Panc1 (cell line): ENCODE measurements around the gene MSRB3. TPM values are rescaled to one million over a fixed set of nuclear protein-coding genes. Genes with fewer than 3 reads are reported as not detected.

ENCODE experiments used
- ATAC-seq: fragments of 200-7000 bp; cut with Tn5 transposase; 2 replicates; pipeline ENCODE4 v1.9.1; 2020; ENCODE audit warnings: mild to moderate bottlenecking, moderate library complexity
- BruUV-seq: library from RNA; stranded (reverse); fragments of 400-500 nt; replicated peaks from 2 replicates; lab custom pipeline; 2021; lab: Mats Ljungman, UMichigan
- CTCF ChIA-PET: fragments of 300-600 bp; sonication (Branson Sonifier 250); formaldehyde crosslinking; loops from one replicate; lab custom pipeline; 2022; ENCODE audit warnings: antibody characterized with exemption; lab: Charles Lee
- POLR2A ChIA-PET: fragments of 300-600 bp; sonication (Branson Sonifier 250); formaldehyde crosslinking; loops from one replicate; lab custom pipeline; 2022; ENCODE audit warnings: antibody characterized with exemption; lab: Charles Lee
- DNase-seq: peaks from one replicate; pipeline ENCODE4 v3.0.0-alpha.2; 2010; ENCODE audit warnings: low read depth, low spot score
- H3K27ac ChIP-seq: 2 replicates; pipeline ENCODE4 v1.5.1; 2011; ENCODE audit warnings: mild to moderate bottlenecking, low read length, inconsistent platforms
- H3K27me3 ChIP-seq: fragments of 200-500 bp; sonication (Bioruptor generic); 2 replicates; pipeline ENCODE4 v1.6.0; 2014; ENCODE audit warnings: low read length, inconsistent platforms; ENCODE audit not compliant: control insufficient read depth, insufficient read depth
- H3K36me3 ChIP-seq: fragments of 200-500 bp; sonication (Bioruptor generic); 2 replicates; pipeline ENCODE4 v1.5.1; 2014; ENCODE audit warnings: inconsistent platforms, mild to moderate bottlenecking, low read length, moderate library complexity; ENCODE audit not compliant: control insufficient read depth, insufficient read depth
- H3K4me1 ChIP-seq: 2 replicates; pipeline ENCODE4 v1.5.1; 2011; ENCODE audit warnings: inconsistent platforms, mild to moderate bottlenecking, low read length, moderate library complexity; ENCODE audit not compliant: control insufficient read depth, insufficient read depth
- H3K4me3 ChIP-seq, 2 experiments: 2 replicates each; pipeline ENCODE4 v1.5.1; 2011 to 2012; ENCODE audit warnings: low read depth in 2 of 2, low read length in 2 of 2, mild to moderate bottlenecking in 2 of 2, inconsistent platforms in 1 of 2, moderate library complexity in 1 of 2
- H3K9me3 ChIP-seq: fragments of 200-500 bp; sonication (Bioruptor generic); 2 replicates; pipeline ENCODE4 v1.5.1; 2014; ENCODE audit warnings: low read depth, mild to moderate bottlenecking, inconsistent platforms, low read length, moderate library complexity; ENCODE audit not compliant: control insufficient read depth, insufficient read depth
- POLR2AphosphoS5 ChIP-seq: IDR thresholded peaks from 2 replicates; pipeline ENCODE4 v1.6.1; 2012; ENCODE audit warnings: mild to moderate bottlenecking, low read depth, low read length, moderate library complexity
- SIN3A ChIP-seq: IDR thresholded peaks from 2 replicates; pipeline ENCODE4 v1.6.1; 2012; ENCODE audit warnings: low read depth, mild to moderate bottlenecking, low read length, moderate library complexity, borderline replicate concordance; ENCODE audit not compliant: insufficient read depth
- TCF7L2 ChIP-seq: IDR thresholded peaks from 2 replicates; pipeline ENCODE4 v1.6.1; 2011; ENCODE audit warnings: mild to moderate bottlenecking, low read depth, low read length, inconsistent platforms
- in situ Hi-C: cut with HindIII; loops from 2 replicates; pipeline ENCODE4 v1.10.0; 2016; ENCODE audit warnings: low sequenced_read_pairs, low pct_unique_long_range_greater_than_20kb
- intact Hi-C: fragments of 100-400 bp; cut with micrococcal nuclease; formaldehyde crosslinking; loops from one replicate; pipeline ENCODE4 v1.10.0; 2022; ENCODE audit not compliant: unreplicated experiment
- total RNA-seq: library from RNA; stranded (reverse); gene quantifications from one replicate; pipeline ENCODE4 v1.2.1, GENCODE V29; 2021; ENCODE audit not compliant: unreplicated experiment
- TF ChIP-seq, protein P1 (sequence below), 2 experiments: IDR thresholded peaks; 2 replicates each; pipeline ENCODE4 v1.6.1; 2011 to 2012; ENCODE audit warnings: low read depth in 2 of 2, control low read depth in 1 of 2, low read length in 1 of 2, mild to moderate bottlenecking in 1 of 2, moderate library complexity in 1 of 2; ENCODE audit not compliant: insufficient read depth in 1 of 2
- TF ChIP-seq, protein P2 (sequence below): fragments of 450-650 bp; IDR thresholded peaks from 2 replicates; pipeline ENCODE4 v1.5.1; 2017; ENCODE audit warnings: mild to moderate bottlenecking

MSRB3 gene
- total RNA-seq, 1 experiment from 2014 or later: 89.7 TPM

DNA sequence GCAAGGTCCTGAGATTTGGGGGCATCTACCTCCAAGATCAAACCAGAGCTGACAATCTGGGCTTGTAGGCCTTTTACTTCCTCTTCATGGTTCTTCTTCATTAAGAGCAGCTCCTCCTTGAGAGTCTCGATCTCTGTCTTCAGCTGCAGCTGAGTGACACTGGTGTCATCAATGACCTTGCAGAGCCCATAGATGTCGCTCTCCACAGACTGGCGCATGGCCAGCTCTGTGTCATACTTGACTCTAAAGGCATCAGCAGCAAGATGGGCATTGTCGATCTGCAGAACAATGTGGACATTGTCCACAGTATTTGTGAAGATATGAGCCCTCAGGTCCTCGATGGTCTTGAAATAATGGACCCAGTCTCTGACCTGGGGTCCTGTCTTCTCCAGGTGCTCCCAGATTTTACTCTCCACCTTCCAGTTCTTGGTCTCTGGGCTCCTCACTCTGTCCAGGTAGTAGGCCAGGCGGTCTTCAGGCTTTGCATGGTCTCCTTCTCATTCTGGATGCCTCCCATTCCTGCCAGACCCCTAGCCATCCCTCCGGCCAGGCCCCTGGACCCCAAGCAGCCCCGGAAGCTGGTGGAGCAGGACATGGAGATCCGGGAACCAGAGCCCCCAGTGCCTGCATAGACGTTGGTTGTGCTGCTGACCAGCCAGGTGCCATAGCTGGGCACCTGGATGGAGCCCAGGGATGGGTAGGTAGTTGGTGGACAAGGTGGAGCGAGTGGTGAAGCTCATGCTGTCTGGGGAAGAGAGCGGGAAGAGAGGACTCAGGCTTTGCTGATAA, 141.0 kb downstream of the MSRB3 start:
- Histone ChIP-seq H3K27me3 (no peaks in the 10 kb centered on the region), H3K9me3 (peaks cover 4% of the 10 kb centered on the region; the same call in 1 of the 2 replicates), H3K4me3 (no peak overlapping the region), H3K36me3 (no peaks in the 10 kb centered on the region), H3K27ac (no peak overlapping the region), H3K4me1 (no peaks in the 10 kb centered on the region)
- BruUV-seq: no TSS peak
- ATAC-seq (no peak), DNase-seq (no peak)
- intact Hi-C loops (no loop called here), in situ Hi-C loops (no loop called here)
- TF ChIP-seq POLR2AphosphoS5 (no peak), SIN3A (no peak), TCF7L2 (no peak)
- TF ChIP-seq, protein P1, sequence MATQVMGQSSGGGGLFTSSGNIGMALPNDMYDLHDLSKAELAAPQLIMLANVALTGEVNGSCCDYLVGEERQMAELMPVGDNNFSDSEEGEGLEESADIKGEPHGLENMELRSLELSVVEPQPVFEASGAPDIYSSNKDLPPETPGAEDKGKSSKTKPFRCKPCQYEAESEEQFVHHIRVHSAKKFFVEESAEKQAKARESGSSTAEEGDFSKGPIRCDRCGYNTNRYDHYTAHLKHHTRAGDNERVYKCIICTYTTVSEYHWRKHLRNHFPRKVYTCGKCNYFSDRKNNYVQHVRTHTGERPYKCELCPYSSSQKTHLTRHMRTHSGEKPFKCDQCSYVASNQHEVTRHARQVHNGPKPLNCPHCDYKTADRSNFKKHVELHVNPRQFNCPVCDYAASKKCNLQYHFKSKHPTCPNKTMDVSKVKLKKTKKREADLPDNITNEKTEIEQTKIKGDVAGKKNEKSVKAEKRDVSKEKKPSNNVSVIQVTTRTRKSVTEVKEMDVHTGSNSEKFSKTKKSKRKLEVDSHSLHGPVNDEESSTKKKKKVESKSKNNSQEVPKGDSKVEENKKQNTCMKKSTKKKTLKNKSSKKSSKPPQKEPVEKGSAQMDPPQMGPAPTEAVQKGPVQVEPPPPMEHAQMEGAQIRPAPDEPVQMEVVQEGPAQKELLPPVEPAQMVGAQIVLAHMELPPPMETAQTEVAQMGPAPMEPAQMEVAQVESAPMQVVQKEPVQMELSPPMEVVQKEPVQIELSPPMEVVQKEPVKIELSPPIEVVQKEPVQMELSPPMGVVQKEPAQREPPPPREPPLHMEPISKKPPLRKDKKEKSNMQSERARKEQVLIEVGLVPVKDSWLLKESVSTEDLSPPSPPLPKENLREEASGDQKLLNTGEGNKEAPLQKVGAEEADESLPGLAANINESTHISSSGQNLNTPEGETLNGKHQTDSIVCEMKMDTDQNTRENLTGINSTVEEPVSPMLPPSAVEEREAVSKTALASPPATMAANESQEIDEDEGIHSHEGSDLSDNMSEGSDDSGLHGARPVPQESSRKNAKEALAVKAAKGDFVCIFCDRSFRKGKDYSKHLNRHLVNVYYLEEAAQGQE (IDR thresholded peaks at IDR 0.05; ENCODE audit: insufficient read depth in 1 of 2, low read depth in 2 of 2, low read length in 1 of 2): no peak
- TF ChIP-seq, protein P2, sequence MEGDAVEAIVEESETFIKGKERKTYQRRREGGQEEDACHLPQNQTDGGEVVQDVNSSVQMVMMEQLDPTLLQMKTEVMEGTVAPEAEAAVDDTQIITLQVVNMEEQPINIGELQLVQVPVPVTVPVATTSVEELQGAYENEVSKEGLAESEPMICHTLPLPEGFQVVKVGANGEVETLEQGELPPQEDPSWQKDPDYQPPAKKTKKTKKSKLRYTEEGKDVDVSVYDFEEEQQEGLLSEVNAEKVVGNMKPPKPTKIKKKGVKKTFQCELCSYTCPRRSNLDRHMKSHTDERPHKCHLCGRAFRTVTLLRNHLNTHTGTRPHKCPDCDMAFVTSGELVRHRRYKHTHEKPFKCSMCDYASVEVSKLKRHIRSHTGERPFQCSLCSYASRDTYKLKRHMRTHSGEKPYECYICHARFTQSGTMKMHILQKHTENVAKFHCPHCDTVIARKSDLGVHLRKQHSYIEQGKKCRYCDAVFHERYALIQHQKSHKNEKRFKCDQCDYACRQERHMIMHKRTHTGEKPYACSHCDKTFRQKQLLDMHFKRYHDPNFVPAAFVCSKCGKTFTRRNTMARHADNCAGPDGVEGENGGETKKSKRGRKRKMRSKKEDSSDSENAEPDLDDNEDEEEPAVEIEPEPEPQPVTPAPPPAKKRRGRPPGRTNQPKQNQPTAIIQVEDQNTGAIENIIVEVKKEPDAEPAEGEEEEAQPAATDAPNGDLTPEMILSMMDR: no peak
- ChIA-PET CTCF (no interaction called here), POLR2A (interaction anchor here (0.6 to 0.7 kb wide), 2 partner anchors 30 to 404 kb away, joined by 3 to 5 read pairs; no protein-coding TSS in a partner anchor)

GRCh38 chr12:65420941-65421340, 142.5 kb downstream of the MSRB3 start:
- no TSS peak for BruUV-seq
- Histone ChIP-seq H3K9me3 (peaks cover 4% of the 10 kb centered on the region; the same call in 1 of the 2 replicates), H3K36me3 (no peaks in the 10 kb centered on the region), H3K27ac (no peak overlapping the region), H3K4me1 (no peaks in the 10 kb centered on the region), H3K27me3 (no peaks in the 10 kb centered on the region), H3K4me3 (no peak overlapping the region)
- in situ Hi-C loops: no loop called here
- intact Hi-C loops: no loop called here
- POLR2A ChIA-PET: no interaction called here
- DNase-seq (no peak), ATAC-seq (no peak)
- CTCF ChIA-PET: no interaction called here
- TF ChIP-seq SIN3A (no peak), TCF7L2 (no peak), POLR2AphosphoS5 (no peak)
- TF ChIP-seq, protein P1 (IDR thresholded peaks at IDR 0.05; ENCODE audit: insufficient read depth in 1 of 2, low read depth in 2 of 2, low read length in 1 of 2): no peak
- TF ChIP-seq, protein P2: no peak
